Endodermal cell (in vitro differentiated cells): Measurements from ENCODE around the gene PPP1R9A. TPM values are rescaled to one million over a fixed set of nuclear protein-coding genes. Genes with fewer than 3 reads are reported as not detected.

ENCODE experiments used
- DNase-seq: peaks from one replicate; pipeline ENCODE4 v3.0.0-alpha.2; 2017
- H3K27ac ChIP-seq: 2 replicates; pipeline ENCODE4 v1.5.1; 2013; ENCODE audit warnings: mild to moderate bottlenecking, low read depth, low read length, moderate library complexity
- H3K27me3 ChIP-seq: 2 replicates; pipeline ENCODE4 v1.6.1; 2013; ENCODE audit warnings: mild to moderate bottlenecking, low read length, moderate library complexity; ENCODE audit not compliant: insufficient read depth, control insufficient read depth, poor library complexity, severe bottlenecking
- H3K36me3 ChIP-seq: 2 replicates; pipeline ENCODE4 v1.7.0; 2013; ENCODE audit warnings: mild to moderate bottlenecking, low read length, moderate library complexity; ENCODE audit not compliant: control insufficient read depth, insufficient read depth
- H3K4me1 ChIP-seq: one replicate; pipeline ENCODE4 v1.7.0; 2013; ENCODE audit warnings: low read length; ENCODE audit not compliant: control insufficient read depth, insufficient read depth
- H3K4me3 ChIP-seq: 2 replicates; pipeline ENCODE4 v1.5.1; 2013; ENCODE audit warnings: mild to moderate bottlenecking, low read length, moderate library complexity
- H3K9ac ChIP-seq: 2 replicates; pipeline ENCODE4 v1.6.1; 2013; ENCODE audit warnings: mild to moderate bottlenecking, low read length, moderate library complexity; ENCODE audit not compliant: poor library complexity, severe bottlenecking; ENCODE audit errors: extremely low read depth
- H3K9me3 ChIP-seq: 2 replicates; pipeline ENCODE4 v1.6.1; 2013; ENCODE audit warnings: mild to moderate bottlenecking, low read length, moderate library complexity; ENCODE audit not compliant: control insufficient read depth
- H3K27ac Mint-ChIP-seq: 2 replicates; pipeline ENCODE4 v1.8.0; 2020; ENCODE audit warnings: mixed read lengths
- H3K27me3 Mint-ChIP-seq: 2 replicates; pipeline ENCODE4 v1.8.0; 2021; ENCODE audit warnings: mild to moderate bottlenecking, mixed read lengths; ENCODE audit not compliant: insufficient read depth
- H3K36me3 Mint-ChIP-seq: 2 replicates; pipeline ENCODE4 v1.8.0; 2020; ENCODE audit warnings: low read depth, mixed read lengths
- H3K4me1 Mint-ChIP-seq: 2 replicates; pipeline ENCODE4 v1.8.0; 2020; ENCODE audit warnings: mixed read lengths
- H3K4me3 Mint-ChIP-seq: 2 replicates; pipeline ENCODE4 v1.8.0; 2020; ENCODE audit warnings: mild to moderate bottlenecking, moderate library complexity, mixed read lengths
- H3K9me3 Mint-ChIP-seq: 2 replicates; pipeline ENCODE4 v1.8.0; 2020; ENCODE audit warnings: mild to moderate bottlenecking, mixed read lengths
- CTCF ChIP-seq: fragments of 200-600 bp; sonication (generic); conservative IDR thresholded peaks from 2 replicates; pipeline ENCODE4 v1.5.0; 2021; ENCODE audit warnings: antibody characterized with exemption, mild to moderate bottlenecking
- WGBS, 2 experiments: methylation state at CpG; one replicate each; pipeline versions ENCODE4 v1.1.5 to v1.1.7; 2013; ENCODE audit warnings: missing lambda C conversion rate in 2 of 2, mixed read lengths in 1 of 2; ENCODE audit not compliant: insufficient coverage in 1 of 2, insufficient read length in 1 of 2; 5-methylcytosine and 5-hydroxymethylcytosine counted together
- total RNA-seq, 2 donors: library from RNA; stranded (reverse); fragmentation: NEBNext Ultra II Directional in 1 of 2; extraction: Animal tissue kit (Norgen Biotek cat#: 25700) in 1 of 2; gene quantifications; 2 replicates in 1 of 2; 3 replicates in 1 of 2; pipeline ENCODE4 v1.2.1, GENCODE V29; 2021

PPP1R9A gene
- total RNA-seq, 2 donors from 2014 or later, result 38.7 to 39.4 TPM

GRCh38 chr7:95028683-95029082 lies 121.3 kb downstream of the PPP1R9A start:
- Histone ChIP-seq H3K4me3 (no peak overlapping the region), H3K27me3 (no peaks in the 10 kb centered on the region), H3K9me3 (peaks cover 25% of the 10 kb centered on the region), H3K9ac (no peak overlapping the region), H3K4me1 (peaks cover 5% of the 10 kb centered on the region), H3K36me3 (no peaks in the 10 kb centered on the region), H3K27ac (no peak overlapping the region)
- TF ChIP-seq CTCF, result no peak
- Mint-ChIP-seq H3K9me3 (peaks cover 21% of the 10 kb centered on the region), H3K27ac (no peak overlapping the region), H3K27me3 (no peaks in the 10 kb centered on the region), H3K4me1 (peaks cover 18% of the 10 kb centered on the region), H3K36me3 (peaks cover 16% of the 10 kb centered on the region), H3K4me3 (no peak overlapping the region)
- DNase-seq, result no peak
- 100% methylated on average over 1 of the region's 1 CpG; no CpG with 5 or more reads in 1 of the 2 experiments for WGBS, 2 experiments

- no peak overlapping the region for H3K4me3 ChIP-seq
- no peak overlapping the region for H3K27ac Mint-ChIP-seq
- H3K9me3 ChIP-seq, result no peaks in the 10 kb centered on the region
- DNase-seq, result no peak
- no peak overlapping the region for H3K27ac ChIP-seq
- H3K27me3 ChIP-seq, result no peaks in the 10 kb centered on the region
- no peak overlapping the region for H3K9ac ChIP-seq
- no peaks in the 10 kb centered on the region for H3K36me3 ChIP-seq
- no peaks in the 10 kb centered on the region for H3K4me1 Mint-ChIP-seq
- no peaks in the 10 kb centered on the region for H3K36me3 Mint-ChIP-seq
- no peaks in the 10 kb centered on the region for H3K27me3 Mint-ChIP-seq
- no peaks in the 10 kb centered on the region for H3K9me3 Mint-ChIP-seq
- H3K4me3 Mint-ChIP-seq, result no peak overlapping the region
- no peak for TF ChIP-seq CTCF
- peaks cover 4% of the 10 kb centered on the region for H3K4me1 ChIP-seq
These were observed 127.9 kb downstream of the PPP1R9A start for GRCh38 chr7:95035295-95035694.

- Mint-ChIP-seq H3K27me3 (no peaks in the 10 kb centered on the region), H3K4me3 (no peak overlapping the region)
These were observed 133.6 kb downstream of the PPP1R9A start for GRCh38 chr7:95041031-95041430.

More at GRCh38 chr7:95041031-95041430, 133.6 kb downstream of the PPP1R9A start:
- no peaks in the 10 kb centered on the region for H3K9me3 ChIP-seq
- no peak overlapping the region for H3K27ac ChIP-seq
- no peak for DNase-seq
- no peak overlapping the region for H3K9ac ChIP-seq
- Mint-ChIP-seq H3K9me3 (no peaks in the 10 kb centered on the region), H3K4me1 (peaks cover 10% of the 10 kb centered on the region), H3K27ac (no peak overlapping the region), H3K36me3 (no peaks in the 10 kb centered on the region)
- no peaks in the 10 kb centered on the region for H3K36me3 ChIP-seq
- no peak overlapping the region for H3K4me3 ChIP-seq
- H3K27me3 ChIP-seq, result no peaks in the 10 kb centered on the region
- no peak for TF ChIP-seq CTCF
- H3K4me1 ChIP-seq, result peaks cover 4% of the 10 kb centered on the region
- WGBS, 2 experiments, result 90% methylated on average over 4 of the region's 4 CpGs
